Prostate gland (tissue), 2 donors: ENCODE results near the gene TYW1B. TPM values are rescaled to one million over a fixed set of nuclear protein-coding genes. Genes with fewer than 3 reads are reported as not detected.
"Not testable (repeated sequence)": the region's sequence is repeated elsewhere in the genome, so short reads cannot be mapped to it uniquely, and the experiment has no call there.

ENCODE experiments used
- DNase-seq: peaks from one replicate; pipeline ENCODE4 v3.0.0-alpha.2; 2019; ENCODE audit warnings: low spot score
- H3K27ac ChIP-seq, 2 donors: fragments of 200-600 bp; sonication (generic); 2 replicates each; pipeline ENCODE4 v1.5.1; 2017 to 2019
- H3K27me3 ChIP-seq: fragments of 200-600 bp; sonication (generic); replicated peaks from 2 replicates; pipeline ENCODE4 v1.5.1; 2019; ENCODE audit not compliant: insufficient read depth
- H3K36me3 ChIP-seq, 2 donors: fragments of 200-600 bp; sonication (generic); 1 replicate in 1 of 2; 2 replicates in 1 of 2; pipeline versions ENCODE4 v1.5.1 to v1.8.1; 2017 to 2019
- H3K4me1 ChIP-seq: fragments of 200-600 bp; sonication (generic); replicated peaks from 2 replicates; pipeline ENCODE4 v1.5.1; 2019
- H3K4me3 ChIP-seq, 2 donors: fragments of 200-600 bp; sonication (generic); 2 replicates each; pipeline ENCODE4 v1.5.1; 2017 to 2019
- H3K9me3 ChIP-seq: fragments of 200-600 bp; sonication (generic); 2 replicates; pipeline ENCODE4 v1.5.1; 2017
- POLR2A ChIP-seq: fragments of 450-650 bp; IDR thresholded peaks from one replicate; pipeline ENCODE4 v1.6.1; 2016; ENCODE audit warnings: antibody characterized with exemption, mild to moderate bottlenecking
- POLR2AphosphoS5 ChIP-seq: sonication (generic); formaldehyde crosslinking; IDR thresholded peaks from one replicate; pipeline ENCODE4 v1.6.1; 2017; ENCODE audit warnings: antibody characterized with exemption
- WGBS: methylation state at CpG from one replicate; pipeline ENCODE4 v1.1.5; 2018; 5-methylcytosine and 5-hydroxymethylcytosine counted together
- intact Hi-C: fragments of 100-400 bp; cut with DNase I; formaldehyde crosslinking; loops from one replicate; pipeline ENCODE4 v1.14.2; 2022
- total RNA-seq, 2 donors: library from RNA; depleted of rRNA; stranded (reverse); fragments of >200 nt; gene quantifications; one replicate each; pipeline ENCODE4 v1.1.0, GENCODE V29; 2016
- TF ChIP-seq, protein P1 (sequence below), 4 experiments: fragments of 200-600 bp in 2 of 4; fragments of 450-650 bp in 2 of 4; sonication (generic) in 2 of 4; IDR thresholded peaks; 1 replicate in 3 of 4; 2 replicates in 1 of 4; pipeline ENCODE4 v1.5.1; 2016 to 2019; ENCODE audit warnings: antibody characterized with exemption in 4 of 4, mild to moderate bottlenecking in 2 of 4, moderate library complexity in 2 of 4

TYW1B gene
- total RNA-seq, 2 donors from 2014 or later, result 4.3 to 8.4 TPM

GRCh38 chr7:72676880-72677279 is 151.1 kb downstream of the TYW1B start:
- H3K27ac ChIP-seq, H3K4me1 ChIP-seq, H3K4me3 ChIP-seq, H3K9me3 ChIP-seq, H3K27me3 ChIP-seq, DNase-seq, H3K36me3 ChIP-seq, intact Hi-C loops: not testable (repeated sequence)
- WGBS, result 93% methylated on average over 6 of the region's 6 CpGs

DNA sequence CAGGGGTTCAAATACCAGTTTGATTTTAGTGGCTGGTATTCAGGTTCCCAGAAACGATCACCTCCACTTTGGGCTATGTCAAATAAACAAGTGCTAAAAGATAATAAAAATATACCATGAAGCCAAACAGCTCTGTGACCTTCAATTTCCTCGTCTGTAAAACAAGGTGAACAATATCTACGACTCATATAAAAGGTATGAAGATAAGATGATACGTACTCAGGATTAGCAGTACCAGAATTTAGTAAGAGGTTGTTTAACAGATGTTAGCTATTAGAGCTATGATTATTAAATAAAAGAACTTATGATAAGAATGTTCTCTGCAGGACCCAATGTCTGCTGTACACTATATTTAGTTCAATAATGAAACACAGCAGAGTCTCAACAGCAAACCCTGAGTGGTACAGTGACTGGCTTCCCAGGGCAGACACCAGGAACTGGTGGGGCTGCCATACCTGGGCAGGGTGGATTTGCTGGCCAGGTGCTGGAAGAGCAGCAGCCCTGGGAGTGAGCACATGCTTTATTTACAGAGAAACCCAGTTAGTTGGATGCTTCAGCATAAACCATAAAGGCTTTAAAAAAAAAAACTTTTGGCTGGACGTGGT is 151.8 kb downstream of the TYW1B start:
- H3K4me3 ChIP-seq, DNase-seq, H3K4me1 ChIP-seq, H3K36me3 ChIP-seq, H3K27ac ChIP-seq, intact Hi-C loops, H3K9me3 ChIP-seq, H3K27me3 ChIP-seq: not testable (repeated sequence)
- 49% methylated on average over 5 of the region's 5 CpGs for WGBS

- H3K4me3 ChIP-seq, H3K9me3 ChIP-seq, H3K27me3 ChIP-seq, DNase-seq, H3K4me1 ChIP-seq, H3K27ac ChIP-seq, intact Hi-C loops, H3K36me3 ChIP-seq: not testable (repeated sequence)
- 80% methylated on average over 2 of the region's 2 CpGs for WGBS
Observed at GRCh38 chr7:72675686-72676085, 152.3 kb downstream of the TYW1B start.

- Histone ChIP-seq H3K27ac (no peak overlapping the region), H3K4me3 (no peak overlapping the region), H3K4me1 (no peaks in the 10 kb centered on the region), H3K9me3 (no peaks in the 10 kb centered on the region), H3K27me3 (no peaks in the 10 kb centered on the region), H3K36me3 (no peaks in the 10 kb centered on the region)
- intact Hi-C loops, result no loop called here
- WGBS, result 89% methylated on average over 3 of the region's 3 CpGs
- no peak for DNase-seq
- TF ChIP-seq POLR2A (no peak), POLR2AphosphoS5 (no peak)
- TF ChIP-seq, protein P1, sequence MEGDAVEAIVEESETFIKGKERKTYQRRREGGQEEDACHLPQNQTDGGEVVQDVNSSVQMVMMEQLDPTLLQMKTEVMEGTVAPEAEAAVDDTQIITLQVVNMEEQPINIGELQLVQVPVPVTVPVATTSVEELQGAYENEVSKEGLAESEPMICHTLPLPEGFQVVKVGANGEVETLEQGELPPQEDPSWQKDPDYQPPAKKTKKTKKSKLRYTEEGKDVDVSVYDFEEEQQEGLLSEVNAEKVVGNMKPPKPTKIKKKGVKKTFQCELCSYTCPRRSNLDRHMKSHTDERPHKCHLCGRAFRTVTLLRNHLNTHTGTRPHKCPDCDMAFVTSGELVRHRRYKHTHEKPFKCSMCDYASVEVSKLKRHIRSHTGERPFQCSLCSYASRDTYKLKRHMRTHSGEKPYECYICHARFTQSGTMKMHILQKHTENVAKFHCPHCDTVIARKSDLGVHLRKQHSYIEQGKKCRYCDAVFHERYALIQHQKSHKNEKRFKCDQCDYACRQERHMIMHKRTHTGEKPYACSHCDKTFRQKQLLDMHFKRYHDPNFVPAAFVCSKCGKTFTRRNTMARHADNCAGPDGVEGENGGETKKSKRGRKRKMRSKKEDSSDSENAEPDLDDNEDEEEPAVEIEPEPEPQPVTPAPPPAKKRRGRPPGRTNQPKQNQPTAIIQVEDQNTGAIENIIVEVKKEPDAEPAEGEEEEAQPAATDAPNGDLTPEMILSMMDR (IDR thresholded peaks at IDR 0.05), result no peak
Observed at GRCh38 chr7:72674394-72674793, 153.6 kb downstream of the TYW1B start.

DNA sequence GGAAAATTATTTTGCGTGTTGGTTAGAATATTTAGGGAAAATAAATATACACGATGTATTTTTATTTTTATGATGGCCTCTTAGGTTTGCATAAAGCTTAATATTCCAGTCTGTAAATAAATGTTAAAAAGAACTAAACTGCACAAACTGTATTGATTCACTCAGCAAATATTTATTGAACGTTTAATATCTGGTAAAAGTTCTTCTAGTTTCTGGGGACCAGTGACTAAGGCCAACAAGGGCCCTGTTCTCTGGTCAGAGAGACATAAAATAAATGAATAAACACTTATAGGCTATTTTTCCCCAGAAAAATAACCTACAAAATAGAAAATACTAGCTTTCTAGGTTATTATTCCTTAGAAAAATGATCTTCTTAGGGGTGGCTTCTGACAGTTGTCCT is 157.2 kb downstream of the TYW1B start:
- H3K9me3 ChIP-seq, DNase-seq, H3K4me1 ChIP-seq, H3K27me3 ChIP-seq, H3K4me3 ChIP-seq, H3K27ac ChIP-seq, intact Hi-C loops, H3K36me3 ChIP-seq: not testable (repeated sequence)
- 49% methylated on average over 3 of the region's 3 CpGs for WGBS

- 67% methylated on average over 7 of the region's 7 CpGs for WGBS
- DNase-seq, H3K9me3 ChIP-seq, H3K27ac ChIP-seq, H3K4me1 ChIP-seq, H3K36me3 ChIP-seq, H3K27me3 ChIP-seq, intact Hi-C loops, H3K4me3 ChIP-seq: not testable (repeated sequence)
Observed at GRCh38 chr7:72668435-72668834, 159.6 kb downstream of the TYW1B start.

DNA sequence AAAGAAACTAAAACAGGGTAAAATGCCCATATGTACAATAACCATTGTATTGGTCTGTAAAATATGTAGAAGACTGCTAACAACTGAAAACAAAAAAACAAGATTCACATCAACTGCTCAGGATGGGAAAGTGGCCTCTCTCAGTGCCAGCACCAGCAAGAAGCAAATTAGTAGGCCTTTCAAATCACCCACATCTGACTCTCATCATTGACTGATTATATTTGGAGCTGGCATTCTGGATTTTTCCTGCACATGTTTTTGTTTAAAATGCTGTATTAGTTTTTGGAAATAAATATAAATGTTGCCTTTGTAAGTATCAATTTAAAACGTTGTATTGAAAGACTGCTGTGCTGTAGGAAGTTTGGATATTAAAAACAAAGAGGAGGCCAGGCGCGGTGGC is 161.0 kb downstream of the TYW1B start:
- H3K27ac ChIP-seq, H3K36me3 ChIP-seq, H3K9me3 ChIP-seq, DNase-seq, H3K4me1 ChIP-seq, H3K4me3 ChIP-seq, H3K27me3 ChIP-seq, intact Hi-C loops: not testable (repeated sequence)
- WGBS, result 52% methylated on average over 3 of the region's 3 CpGs

GRCh38 chr7:72648574-72648973 is 179.4 kb downstream of the TYW1B start:
- DNase-seq, H3K4me3 ChIP-seq, H3K9me3 ChIP-seq, H3K36me3 ChIP-seq, H3K4me1 ChIP-seq, H3K27me3 ChIP-seq, H3K27ac ChIP-seq, intact Hi-C loops: not testable (repeated sequence)
- WGBS, result 94% methylated on average over 4 of the region's 4 CpGs

- H3K27me3 ChIP-seq, DNase-seq, H3K27ac ChIP-seq, H3K4me3 ChIP-seq, H3K9me3 ChIP-seq, H3K4me1 ChIP-seq, H3K36me3 ChIP-seq, intact Hi-C loops: not testable (repeated sequence)
- WGBS, result 80% methylated on average over 1 of the region's 1 CpG
Observed at GRCh38 chr7:72643708-72644107, 184.3 kb downstream of the TYW1B start.

- H3K9me3 ChIP-seq, H3K4me3 ChIP-seq, H3K4me1 ChIP-seq, H3K27me3 ChIP-seq, intact Hi-C loops, H3K36me3 ChIP-seq, H3K27ac ChIP-seq, DNase-seq: not testable (repeated sequence)
- 38% methylated on average over 5 of the region's 5 CpGs for WGBS
Observed at GRCh38 chr7:72641485-72642248, 186.3 kb downstream of the TYW1B start.

DNA sequence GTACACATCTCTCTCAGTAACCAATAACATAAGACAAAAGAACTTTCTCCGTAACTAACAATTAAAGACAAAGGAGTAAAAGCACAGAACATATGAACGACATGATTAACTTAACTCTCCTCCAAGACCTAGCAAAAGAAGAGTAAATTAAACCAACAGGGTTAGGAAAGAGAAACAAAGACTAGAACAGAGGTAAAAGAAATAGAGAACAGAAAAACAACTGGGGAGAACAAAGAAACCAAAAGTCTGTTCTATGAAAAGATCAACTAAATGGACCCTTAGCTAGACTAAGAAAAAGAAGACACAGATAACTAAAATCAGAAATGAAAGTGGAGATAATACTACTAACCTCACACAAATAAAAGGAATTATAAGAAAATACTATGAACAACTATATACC is 187.3 kb downstream of the TYW1B start:
- H3K36me3 ChIP-seq, H3K4me3 ChIP-seq, H3K27me3 ChIP-seq, intact Hi-C loops, DNase-seq, H3K4me1 ChIP-seq, H3K9me3 ChIP-seq, H3K27ac ChIP-seq: not testable (repeated sequence)
- WGBS, result 88% methylated on average over 2 of the region's 2 CpGs
